Left renal cortex interstitium (tissue), 4 donors: ENCODE results near the gene IQGAP2. TPM values are rescaled to one million over a fixed set of nuclear protein-coding genes. Genes with fewer than 3 reads are reported as not detected.
"Not testable (repeated sequence)": the region's sequence is repeated elsewhere in the genome, so short reads cannot be mapped to it uniquely, and the experiment has no call there.

Experiments
- DNase-seq, 4 donors: peaks; one replicate each; pipeline ENCODE4 v3.0.0-alpha.2; 2013; ENCODE audit warnings: low read depth in 4 of 4, low spot score in 2 of 4, missing footprints in 1 of 4
- polyA plus RNA-seq, 4 donors: library from polyadenylated mRNA; unstranded; fragments of 120-200 nt; gene quantifications; one replicate each; pipeline ENCODE4 v1.2.1, GENCODE V29; 2013; ENCODE audit not compliant: insufficient read length in 4 of 4

Gene IQGAP2
- polyA plus RNA-seq, 4 donors = 59.4 to 83.3 (median 71.7) TPM

GRCh38 chr5:76497065-76497460, 94.0 kb downstream of the IQGAP2 start:
- DNase-seq = no peak

- no peak for DNase-seq
Measured at GRCh38 chr5:76497986-76498717, 95.1 kb downstream of the IQGAP2 start.

- DNase-seq = no peak
Measured at GRCh38 chr5:76499507-76500161, 96.5 kb downstream of the IQGAP2 start.

GRCh38 chr5:76500633-76501393, 97.7 kb downstream of the IQGAP2 start:
- DNase-seq = no peak

GRCh38 chr5:76503929-76504328, 100.8 kb downstream of the IQGAP2 start:
- DNase-seq = no peak

GRCh38 chr5:76504901-76505564, 101.9 kb downstream of the IQGAP2 start:
- no peak for DNase-seq

- no peak for DNase-seq
Measured at GRCh38 chr5:76513476-76513875, 110.4 kb downstream of the IQGAP2 start.

GRCh38 chr5:76514292-76514691, 111.2 kb downstream of the IQGAP2 start:
- DNase-seq = no peak

- DNase-seq = no peak
Measured at GRCh38 chr5:76514713-76515112, 111.6 kb downstream of the IQGAP2 start.

GRCh38 chr5:76517334-76517733, 114.2 kb downstream of the IQGAP2 start:
- no peak for DNase-seq

GRCh38 chr5:76518246-76518645, 115.2 kb downstream of the IQGAP2 start:
- DNase-seq = not testable (repeated sequence)

GRCh38 chr5:76521240-76521758, 118.2 kb downstream of the IQGAP2 start:
- no peak for DNase-seq

GRCh38 chr5:76522103-76522935, 119.2 kb downstream of the IQGAP2 start:
- DNase-seq = no peak

GRCh38 chr5:76524101-76524835, 121.2 kb downstream of the IQGAP2 start:
- no peak for DNase-seq

- no peak for DNase-seq
Measured at GRCh38 chr5:76524868-76525267, 121.8 kb downstream of the IQGAP2 start.

GRCh38 chr5:76525956-76526355, 122.9 kb downstream of the IQGAP2 start:
- no peak for DNase-seq

- DNase-seq = no peak
Measured at GRCh38 chr5:76526950-76527583, 124.0 kb downstream of the IQGAP2 start.

GRCh38 chr5:76527685-76528161, 124.6 kb downstream of the IQGAP2 start:
- DNase-seq = no peak
